Endothelial cell of umbilical vein (primary cell): ENCODE data around the gene PLOD2. TPM values are rescaled to one million over a fixed set of nuclear protein-coding genes. Genes with fewer than 3 reads are reported as not detected.

Source experiments
- BruUV-seq: library from RNA; stranded (reverse); fragments of 400-500 nt; replicated peaks from 2 replicates; lab custom pipeline; 2021; lab: Mats Ljungman, UMichigan
- CTCF ChIA-PET: fragments of 300-600, 350-600 bp; sonication (Branson Sonifier 250); formaldehyde crosslinking; loops from one replicate; lab custom pipeline; 2021; ENCODE audit warnings: antibody characterized with exemption, inconsistent platforms; lab: Charles Lee
- POLR2A ChIA-PET: fragments of 300-600, 350-600 bp; sonication (Branson Sonifier 250); formaldehyde crosslinking; loops from one replicate; lab custom pipeline; 2021; ENCODE audit warnings: antibody characterized with exemption, inconsistent platforms; lab: Charles Lee
- DNase-seq: peaks from one replicate; pipeline ENCODE4 v3.0.0-alpha.2; 2011; ENCODE audit warnings: low read depth, low spot score
- FAIRE-seq: peaks from 2 replicates; lab custom pipeline; 2011; peaks lifted over from hg19 to GRCh38; lab: Jason Lieb, UNC
- H2AFZ ChIP-seq: 2 replicates; pipeline ENCODE4 v1.6.0; 2012; ENCODE audit warnings: low read depth, low read length, control low read depth, inconsistent platforms
- H3K27ac ChIP-seq: 2 replicates; pipeline ENCODE4 v1.5.1; 2011; ENCODE audit warnings: low read depth, mild to moderate bottlenecking, control low read depth, low read length, moderate library complexity; ENCODE audit not compliant: insufficient read depth
- H3K27me3 ChIP-seq, 2 experiments: 2 replicates each; pipeline versions ENCODE4 v1.6.0 to v1.6.1; 2011; ENCODE audit warnings: low read length in 2 of 2, mixed read lengths in 1 of 2; ENCODE audit not compliant: control insufficient read depth in 2 of 2, insufficient read depth in 2 of 2
- H3K36me3 ChIP-seq, 2 experiments: 2 replicates in 1 of 2; 3 replicates in 1 of 2; pipeline ENCODE4 v1.5.1; 2011; ENCODE audit warnings: low read length in 2 of 2, mild to moderate bottlenecking in 1 of 2, moderate library complexity in 1 of 2; ENCODE audit not compliant: control insufficient read depth in 2 of 2, insufficient read depth in 2 of 2; ENCODE audit errors: extremely low read depth in 1 of 2
- H3K4me1 ChIP-seq: 3 replicates; pipeline ENCODE4 v1.5.1; 2011; ENCODE audit warnings: mild to moderate bottlenecking, low read length; ENCODE audit not compliant: control insufficient read depth, insufficient read depth; ENCODE audit errors: extremely low read depth
- H3K4me2 ChIP-seq: 2 replicates; pipeline ENCODE4 v1.6.1; 2011; ENCODE audit warnings: low read length, control low read depth, mixed read lengths; ENCODE audit not compliant: insufficient read depth
- H3K4me3 ChIP-seq, 3 experiments: fragments of 200-600 bp in 1 of 3; sonication (generic), shearing (Covaris generic) in 1 of 3; replicated peaks in 1 of 3; 2 replicates each; pipeline ENCODE4 v1.5.1; 2011 to 2016; ENCODE audit warnings: control low read depth in 3 of 3, low read length in 3 of 3, mild to moderate bottlenecking in 2 of 3, inconsistent platforms in 1 of 3, low read depth in 1 of 3, moderate library complexity in 1 of 3; ENCODE audit not compliant: insufficient read depth in 1 of 3
- H3K79me2 ChIP-seq: 2 replicates; pipeline ENCODE4 v1.6.0; 2012; ENCODE audit warnings: low read length, inconsistent platforms; ENCODE audit not compliant: control insufficient read depth, insufficient read depth
- H3K9ac ChIP-seq: replicated peaks from 2 replicates; pipeline ENCODE3; 2011; ENCODE audit warnings: low read length, control low read depth; ENCODE audit not compliant: insufficient read depth; ENCODE audit errors: extremely low read depth
- H3K9me1 ChIP-seq: replicated peaks from 3 replicates; pipeline ENCODE4 v1.6.0; 2011; ENCODE audit warnings: mild to moderate bottlenecking, low read length; ENCODE audit not compliant: control insufficient read depth, insufficient read depth; ENCODE audit errors: extremely low read depth
- H3K9me3 ChIP-seq: replicated peaks from 2 replicates; pipeline ENCODE4 v1.5.1; 2012; ENCODE audit warnings: low read length, inconsistent platforms; ENCODE audit not compliant: control insufficient read depth, insufficient read depth
- H4K20me1 ChIP-seq: replicated peaks from 2 replicates; pipeline ENCODE3; 2011; ENCODE audit warnings: mild to moderate bottlenecking, low read length; ENCODE audit not compliant: control insufficient read depth, insufficient read depth; ENCODE audit errors: extremely low read depth
- EZH2 ChIP-seq: IDR thresholded peaks from 2 replicates; pipeline ENCODE4 v1.6.1; 2012; ENCODE audit warnings: borderline replicate concordance, low read depth, mild to moderate bottlenecking, moderate library complexity, low read length, inconsistent platforms; ENCODE audit not compliant: severe bottlenecking
- FOS ChIP-seq: IDR thresholded peaks from 2 replicates; pipeline ENCODE4 v1.6.1; 2011; ENCODE audit warnings: mild to moderate bottlenecking, low read length, moderate library complexity, borderline replicate concordance; ENCODE audit not compliant: insufficient read depth
- GATA2 ChIP-seq: IDR thresholded peaks from 2 replicates; pipeline ENCODE4 v1.7.0; 2011; ENCODE audit warnings: low read depth, mild to moderate bottlenecking, moderate library complexity, mixed read lengths, low read length; ENCODE audit not compliant: insufficient read length, insufficient read depth
- JUN ChIP-seq: IDR thresholded peaks from 2 replicates; pipeline ENCODE4 v1.6.1; 2011; ENCODE audit warnings: borderline replicate concordance, low read depth; ENCODE audit not compliant: insufficient read length, insufficient read depth
- MAX ChIP-seq: IDR thresholded peaks from 2 replicates; pipeline ENCODE4 v1.6.1; 2011; ENCODE audit not compliant: insufficient read depth, insufficient read length
- MYC ChIP-seq: IDR thresholded peaks from one replicate; pipeline ENCODE4 v1.6.1; 2011; ENCODE audit warnings: mild to moderate bottlenecking, low read depth, low read length
- POLR2A ChIP-seq: IDR thresholded peaks from 2 replicates; pipeline ENCODE4 v1.6.1; 2012; ENCODE audit warnings: low read depth, mild to moderate bottlenecking, control low read depth, low read length
- POLR2AphosphoS5 ChIP-seq: IDR thresholded peaks from 2 replicates; pipeline ENCODE4 v1.6.1; 2012; ENCODE audit warnings: low read depth, mild to moderate bottlenecking, control low read depth, low read length, moderate library complexity; ENCODE audit not compliant: insufficient read depth
- dilution Hi-C: fragments of 300-500 bp; cut with MboI; formaldehyde crosslinking; loops from one replicate; pipeline ENCODE4 v1.15.0; 2019; ENCODE audit warnings: low sequenced_read_pairs; ENCODE audit not compliant: extremely low pct_ligation_motif_present
- intact Hi-C: fragments of 100-400 bp; cut with micrococcal nuclease; formaldehyde crosslinking; loops from one replicate; pipeline ENCODE4 v1.10.0; 2022
- polyA plus RNA-seq, 4 experiments: library from polyadenylated mRNA; depleted of rRNA in 3 of 4; stranded (reverse) in 3 of 4; unstranded in 1 of 4; fragments of >200 nt; gene quantifications; 2 replicates each; pipeline versions ENCODE4 v1.2.1 to v1.2.3, GENCODE V29; 2011 to 2012; ENCODE audit warnings: missing spikeins in 1 of 4
- total RNA-seq: library from RNA; stranded (reverse); gene quantifications from 2 replicates; pipeline ENCODE4 v1.2.3, GENCODE V29; 2021
- TF ChIP-seq, protein P1 (sequence below), 2 donors: IDR thresholded peaks; 1 replicate in 1 of 2; 2 replicates in 1 of 2; pipeline ENCODE4 v1.5.1; 2011; ENCODE audit warnings: low read length in 2 of 2, mild to moderate bottlenecking in 2 of 2, moderate library complexity in 2 of 2, control low read depth in 1 of 2, inconsistent platforms in 1 of 2, low read depth in 1 of 2; ENCODE audit not compliant: insufficient read depth in 1 of 2; ENCODE audit errors: extremely low read depth in 1 of 2

Gene PLOD2
- total and polyA plus RNA-seq, 2 donors (not counting 3 experiments of a cell fraction or from before 2014, with no cell fraction given): 36.1 to 193 TPM

GRCh38 chr3:146088840-146089239 lies 72.1 kb downstream of the PLOD2 start:
- intact Hi-C loops: no loop called here
- Histone ChIP-seq H2AFZ (no peak overlapping the region), H3K4me2 (no peak overlapping the region), H3K9ac (no peak overlapping the region), H3K79me2 (peaks cover 30% of the 10 kb centered on the region), H3K4me3 (no peak overlapping the region), H3K36me3 (peaks cover 0 to 11% of the 10 kb centered on the region in 2 experiments), H4K20me1 (no peaks in the 10 kb centered on the region), H3K4me1 (peaks cover 8% of the 10 kb centered on the region), H3K27ac (no peak overlapping the region), H3K27me3 (no peaks in the 10 kb centered on the region), H3K9me1 (no peaks in the 10 kb centered on the region), H3K9me3 (no peaks in the 10 kb centered on the region)
- no peak for DNase-seq
- ChIA-PET POLR2A (no interaction called here), CTCF (interaction anchor here (1.9 kb wide), 1 partner anchor 100 kb away, joined by 4 read pairs; no protein-coding TSS in a partner anchor)
- dilution Hi-C loops: no loop called here
- BruUV-seq: no TSS peak
- FAIRE-seq: no peak
- TF ChIP-seq POLR2A (no peak), JUN (no peak), POLR2AphosphoS5 (no peak), MYC (no peak), GATA2 (no peak), MAX (no peak), FOS (no peak), EZH2 (no peak)
- TF ChIP-seq, protein P1, sequence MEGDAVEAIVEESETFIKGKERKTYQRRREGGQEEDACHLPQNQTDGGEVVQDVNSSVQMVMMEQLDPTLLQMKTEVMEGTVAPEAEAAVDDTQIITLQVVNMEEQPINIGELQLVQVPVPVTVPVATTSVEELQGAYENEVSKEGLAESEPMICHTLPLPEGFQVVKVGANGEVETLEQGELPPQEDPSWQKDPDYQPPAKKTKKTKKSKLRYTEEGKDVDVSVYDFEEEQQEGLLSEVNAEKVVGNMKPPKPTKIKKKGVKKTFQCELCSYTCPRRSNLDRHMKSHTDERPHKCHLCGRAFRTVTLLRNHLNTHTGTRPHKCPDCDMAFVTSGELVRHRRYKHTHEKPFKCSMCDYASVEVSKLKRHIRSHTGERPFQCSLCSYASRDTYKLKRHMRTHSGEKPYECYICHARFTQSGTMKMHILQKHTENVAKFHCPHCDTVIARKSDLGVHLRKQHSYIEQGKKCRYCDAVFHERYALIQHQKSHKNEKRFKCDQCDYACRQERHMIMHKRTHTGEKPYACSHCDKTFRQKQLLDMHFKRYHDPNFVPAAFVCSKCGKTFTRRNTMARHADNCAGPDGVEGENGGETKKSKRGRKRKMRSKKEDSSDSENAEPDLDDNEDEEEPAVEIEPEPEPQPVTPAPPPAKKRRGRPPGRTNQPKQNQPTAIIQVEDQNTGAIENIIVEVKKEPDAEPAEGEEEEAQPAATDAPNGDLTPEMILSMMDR (IDR thresholded peaks at IDR 0.05; ENCODE audit: extremely low read depth in 1 of 2, insufficient read depth in 1 of 2, low read depth in 1 of 2, low read length in 2 of 2): no peak
